B cell (primary cell): Measurements from ENCODE around the gene APBA2. TPM values are rescaled to one million over a fixed set of nuclear protein-coding genes. Genes with fewer than 3 reads are reported as not detected.

Experiments
- ATAC-seq: fragments of 200-7000 bp; cut with Tn5 transposase; one replicate; pipeline ENCODE4 v1.10.0; 2021; ENCODE audit warnings: low read depth, mild to moderate bottlenecking, moderate number of reproducible peaks, moderate library complexity
- CTCF ChIA-PET: fragments of 350-600 bp; sonication (Branson Sonifier 250); formaldehyde crosslinking; loops from one replicate; lab custom pipeline; 2021; ENCODE audit warnings: antibody characterized with exemption, inconsistent platforms; lab: Charles Lee
- POLR2A ChIA-PET: fragments of 350-600 bp; sonication (Branson Sonifier 250); formaldehyde crosslinking; loops from one replicate; lab custom pipeline; 2021; ENCODE audit warnings: antibody characterized with exemption; lab: Charles Lee
- DNase-seq: peaks from one replicate; pipeline ENCODE4 v3.0.0; 2013
- H2AFZ ChIP-seq: 2 replicates; pipeline ENCODE4 v1.6.1; 2012; ENCODE audit warnings: mild to moderate bottlenecking, low read depth, low read length; ENCODE audit not compliant: insufficient read depth, poor library complexity, severe bottlenecking
- H3K27ac ChIP-seq, 2 donors: 1 replicate in 1 of 2; 2 replicates in 1 of 2; pipeline ENCODE4 v1.5.1; 2012 to 2013; ENCODE audit warnings: low read length in 2 of 2, mild to moderate bottlenecking in 2 of 2, moderate library complexity in 1 of 2
- H3K27me3 ChIP-seq, 4 experiments: fragments of 200-600 bp in 1 of 4; sonication (generic) in 1 of 4; replicated peaks in 1 of 4; 1 replicate in 2 of 4; 2 replicates in 2 of 4; pipeline versions ENCODE4 v1.6.1 to v1.7.0; 2013 to 2016; ENCODE audit warnings: low read length in 3 of 4, mild to moderate bottlenecking in 2 of 4, mixed read lengths in 1 of 4, moderate library complexity in 1 of 4; ENCODE audit not compliant: insufficient read depth in 4 of 4, control insufficient read depth in 3 of 4; ENCODE audit errors: control extremely low read depth in 1 of 4
- H3K36me3 ChIP-seq, 2 experiments: replicated peaks in 1 of 2; 1 replicate in 1 of 2; 2 replicates in 1 of 2; pipeline versions ENCODE4 v1.6.1 to v1.7.1; 2013; ENCODE audit warnings: low read length in 1 of 2; ENCODE audit not compliant: insufficient read depth in 2 of 2, control insufficient read depth in 1 of 2; ENCODE audit errors: control extremely low read depth in 1 of 2, extremely low read depth in 1 of 2
- H3K4me1 ChIP-seq, 2 donors: fragments of 200-600 bp in 1 of 2; sonication (generic) in 1 of 2; 1 replicate in 1 of 2; 2 replicates in 1 of 2; pipeline versions ENCODE4 v1.5.1 to v1.6.1; 2013 to 2017; ENCODE audit warnings: low read length in 2 of 2; ENCODE audit not compliant: control insufficient read depth in 2 of 2, insufficient read depth in 2 of 2
- H3K4me2 ChIP-seq: replicated peaks from 2 replicates; pipeline ENCODE3; 2012; ENCODE audit warnings: mild to moderate bottlenecking, low read depth, low read length; ENCODE audit not compliant: poor library complexity, severe bottlenecking
- H3K4me3 ChIP-seq, 5 experiments: fragments of 200-600 bp in 1 of 5; sonication (generic) in 1 of 5; 1 replicate in 3 of 5; 2 replicates in 2 of 5; pipeline versions ENCODE4 v1.5.1 to v1.7.0; 2011 to 2016; ENCODE audit warnings: low read length in 4 of 5, mild to moderate bottlenecking in 4 of 5, low read depth in 2 of 5, control low read depth in 1 of 5, moderate library complexity in 1 of 5; ENCODE audit not compliant: insufficient read depth in 1 of 5; ENCODE audit errors: control extremely low read depth in 1 of 5, extremely low read depth in 1 of 5
- H3K79me2 ChIP-seq: fragments of 200-600 bp; sonication (generic); one replicate; pipeline ENCODE4 v1.6.0; 2016; ENCODE audit warnings: low read length; ENCODE audit not compliant: control insufficient read depth, insufficient read depth
- H3K9ac ChIP-seq: fragments of 200-600 bp; sonication (generic); 2 replicates; pipeline ENCODE4 v1.6.1; 2017; ENCODE audit warnings: mild to moderate bottlenecking, low read length, moderate library complexity
- H3K9me3 ChIP-seq, 3 donors: one replicate each; pipeline versions ENCODE4 v1.6.1 to v1.7.1; 2013; ENCODE audit warnings: low read length in 2 of 3; ENCODE audit not compliant: control insufficient read depth in 2 of 3, insufficient read depth in 1 of 3; ENCODE audit errors: control extremely low read depth in 1 of 3
- H4K20me1 ChIP-seq: 2 replicates; pipeline ENCODE4 v1.6.0; 2012; ENCODE audit warnings: mild to moderate bottlenecking, low read length; ENCODE audit not compliant: insufficient read depth, control insufficient read depth, poor library complexity, severe bottlenecking
- H3K27ac Mint-ChIP-seq: one replicate; pipeline ENCODE4 v1.8.0; 2021; ENCODE audit warnings: mixed read lengths
- H3K27me3 Mint-ChIP-seq: one replicate; pipeline ENCODE4 v1.8.0; 2021; ENCODE audit warnings: mixed read lengths
- H3K4me1 Mint-ChIP-seq: one replicate; pipeline ENCODE4 v1.8.0; 2021; ENCODE audit warnings: mixed read lengths
- H3K4me3 Mint-ChIP-seq: one replicate; pipeline ENCODE4 v1.8.0; 2021; ENCODE audit warnings: mixed read lengths
- H3K9me3 Mint-ChIP-seq: one replicate; pipeline ENCODE4 v1.8.0; 2022; ENCODE audit warnings: mixed read lengths; ENCODE audit not compliant: insufficient read depth
- CTCF ChIP-seq: fragments of 200-600 bp; IDR thresholded peaks from one replicate; pipeline ENCODE4 v1.8.0; 2022; ENCODE audit warnings: antibody characterized with exemption, mild to moderate bottlenecking
- EZH2 ChIP-seq: IDR thresholded peaks from 2 replicates; pipeline ENCODE4 v1.6.1; 2012; ENCODE audit warnings: borderline replicate concordance, low read depth, mild to moderate bottlenecking, moderate library complexity, low read length; ENCODE audit not compliant: insufficient read depth, poor library complexity, severe bottlenecking
- WGBS: methylation state at CpG from one replicate; pipeline ENCODE4 v1.1.5; 2013; ENCODE audit warnings: missing lambda C conversion rate; ENCODE audit not compliant: insufficient coverage; 5-methylcytosine and 5-hydroxymethylcytosine counted together
- intact Hi-C: fragments of 100-400 bp; cut with micrococcal nuclease; formaldehyde crosslinking; loops from one replicate; pipeline ENCODE4 v1.10.0; 2022
- polyA plus RNA-seq: library from polyadenylated mRNA; depleted of rRNA; stranded (reverse); fragments of >200 nt; gene quantifications from 2 replicates; pipeline ENCODE4 v1.2.3, GENCODE V29; 2012
- total RNA-seq, 2 donors: library from RNA; stranded (reverse); fragments of 120-200 nt in 1 of 2; gene quantifications; 1 replicate in 1 of 2; 2 replicates in 1 of 2; pipeline versions ENCODE4 v1.2.3 to v1.2.4, GENCODE V29; 2013 to 2022

Gene APBA2
- total and polyA plus RNA-seq, 2 donors (not counting 1 experiment from before 2014, with no cell fraction given) = 0.19 TPM; not detected in 1

- TF ChIP-seq CTCF = no peak
- TF ChIP-seq EZH2 = no peak
- CTCF ChIA-PET = no interaction called here
- H3K27ac ChIP-seq = no peak overlapping the region
- no peaks in the 10 kb centered on the region for H4K20me1 ChIP-seq
- no peaks in the 10 kb centered on the region for H3K27me3 ChIP-seq
- DNase-seq (no peak), ATAC-seq (no peak)
- H3K9me3 ChIP-seq = no peaks in the 10 kb centered on the region
- POLR2A ChIA-PET = no interaction called here
- no peaks in the 10 kb centered on the region for H3K27me3 Mint-ChIP-seq
- WGBS = 74% methylated on average over 3 of the region's 3 CpGs
- H3K27ac Mint-ChIP-seq = no peak overlapping the region
- no peaks in the 10 kb centered on the region for H3K36me3 ChIP-seq
- H3K9ac ChIP-seq = no peak overlapping the region
- no peaks in the 10 kb centered on the region for H3K4me1 Mint-ChIP-seq
- no peaks in the 10 kb centered on the region for H3K4me1 ChIP-seq
- no peak overlapping the region for H3K4me3 Mint-ChIP-seq
- H3K9me3 Mint-ChIP-seq = no peaks in the 10 kb centered on the region
- intact Hi-C loops = no loop called here
- no peak overlapping the region for H3K4me3 ChIP-seq
- H3K4me2 ChIP-seq = no peak overlapping the region
- H3K79me2 ChIP-seq = no peaks in the 10 kb centered on the region
- no peak overlapping the region for H2AFZ ChIP-seq
Observed at GRCh38 chr15:29016518-29016917, 130.7 kb downstream of the APBA2 start.

GRCh38 chr15:29018120-29018805 is 132.5 kb downstream of the APBA2 start:
- Mint-ChIP-seq H3K4me1 (no peaks in the 10 kb centered on the region), H3K27me3 (no peaks in the 10 kb centered on the region), H3K27ac (no peak overlapping the region), H3K9me3 (no peaks in the 10 kb centered on the region), H3K4me3 (no peak overlapping the region)
- 96% methylated on average over 7 of the region's 8 CpGs for WGBS
- ChIA-PET CTCF (no interaction called here), POLR2A (no interaction called here)
- H3K4me3 ChIP-seq = no peak overlapping the region
- H3K27me3 ChIP-seq = no peaks in the 10 kb centered on the region
- intact Hi-C loops = no loop called here
- H3K4me2 ChIP-seq = no peak overlapping the region
- no peaks in the 10 kb centered on the region for H4K20me1 ChIP-seq
- no peaks in the 10 kb centered on the region for H3K79me2 ChIP-seq
- no peak for DNase-seq
- no peak overlapping the region for H3K9ac ChIP-seq
- no peak for ATAC-seq
- H3K9me3 ChIP-seq = no peaks in the 10 kb centered on the region
- H2AFZ ChIP-seq = no peak overlapping the region
- H3K27ac ChIP-seq = no peak overlapping the region
- no peaks in the 10 kb centered on the region for H3K36me3 ChIP-seq
- no peak for TF ChIP-seq EZH2
- no peak for TF ChIP-seq CTCF
- no peaks in the 10 kb centered on the region for H3K4me1 ChIP-seq
